HG03039 (cell line): ENCODE data around the gene GPR37.

Experiments
- ATAC-seq: cut with Tn5 transposase; IDR thresholded peaks from one replicate; pipeline ENCODE4 v1.9.1; 2021; ENCODE audit warnings: mild to moderate bottlenecking, moderate library complexity; ENCODE audit not compliant: unreplicated experiment

The GPR37 gene, protein sequence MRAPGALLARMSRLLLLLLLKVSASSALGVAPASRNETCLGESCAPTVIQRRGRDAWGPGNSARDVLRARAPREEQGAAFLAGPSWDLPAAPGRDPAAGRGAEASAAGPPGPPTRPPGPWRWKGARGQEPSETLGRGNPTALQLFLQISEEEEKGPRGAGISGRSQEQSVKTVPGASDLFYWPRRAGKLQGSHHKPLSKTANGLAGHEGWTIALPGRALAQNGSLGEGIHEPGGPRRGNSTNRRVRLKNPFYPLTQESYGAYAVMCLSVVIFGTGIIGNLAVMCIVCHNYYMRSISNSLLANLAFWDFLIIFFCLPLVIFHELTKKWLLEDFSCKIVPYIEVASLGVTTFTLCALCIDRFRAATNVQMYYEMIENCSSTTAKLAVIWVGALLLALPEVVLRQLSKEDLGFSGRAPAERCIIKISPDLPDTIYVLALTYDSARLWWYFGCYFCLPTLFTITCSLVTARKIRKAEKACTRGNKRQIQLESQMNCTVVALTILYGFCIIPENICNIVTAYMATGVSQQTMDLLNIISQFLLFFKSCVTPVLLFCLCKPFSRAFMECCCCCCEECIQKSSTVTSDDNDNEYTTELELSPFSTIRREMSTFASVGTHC

DNA sequence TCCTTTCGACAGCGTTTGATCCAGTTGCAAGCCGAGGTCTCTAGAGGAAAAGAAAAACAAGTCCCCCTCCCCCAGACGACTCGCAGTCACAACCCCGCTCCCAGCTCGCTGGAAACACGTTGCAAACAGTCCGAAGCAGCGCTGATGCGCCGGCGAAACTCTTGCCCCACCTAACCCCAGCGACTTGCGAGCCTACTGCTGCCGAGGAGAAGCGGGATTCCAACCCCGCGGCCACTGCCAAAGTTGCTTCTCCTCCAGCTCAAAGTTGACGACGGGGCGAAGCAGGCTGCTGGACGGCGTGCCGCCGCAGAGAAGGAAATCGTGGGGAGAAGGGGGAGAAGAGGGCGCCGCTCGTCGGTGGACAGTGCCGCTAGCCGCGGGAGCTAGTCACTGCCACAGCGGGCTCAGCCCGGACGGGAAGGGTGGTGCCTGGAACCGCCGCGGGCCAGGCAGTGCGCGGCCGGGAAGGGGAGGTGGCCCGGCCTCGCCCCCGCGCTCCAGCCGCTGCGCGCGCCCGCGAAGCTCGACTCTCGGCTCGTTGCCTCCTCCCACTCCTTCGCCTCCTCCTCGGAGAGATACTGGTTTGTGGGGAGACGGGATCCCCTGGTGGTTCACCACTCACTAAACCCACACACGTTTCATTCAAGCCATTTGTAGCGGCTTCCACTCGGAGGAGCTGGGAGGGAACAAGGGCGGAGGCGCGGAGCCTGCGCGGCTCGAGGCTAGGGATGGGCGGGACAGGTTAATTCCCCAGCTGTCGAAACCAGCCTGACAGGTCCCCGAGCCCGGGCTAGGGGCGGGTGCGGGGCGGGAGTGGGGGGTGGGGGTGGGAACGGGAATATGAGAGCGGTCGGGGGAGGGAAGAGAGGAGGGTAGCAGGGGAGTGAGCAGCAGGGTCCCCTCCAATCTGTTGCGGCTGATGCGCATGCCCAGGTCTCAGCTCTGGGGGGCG, at the start of gene GPR37:
Gene GPR37 (minus strand): TSS at position 392 of the 952 bp plus-strand sequence. CDS start 816 bp downstream, outside the sequence.
- peak; percentile 73 for ATAC-seq

DNA sequence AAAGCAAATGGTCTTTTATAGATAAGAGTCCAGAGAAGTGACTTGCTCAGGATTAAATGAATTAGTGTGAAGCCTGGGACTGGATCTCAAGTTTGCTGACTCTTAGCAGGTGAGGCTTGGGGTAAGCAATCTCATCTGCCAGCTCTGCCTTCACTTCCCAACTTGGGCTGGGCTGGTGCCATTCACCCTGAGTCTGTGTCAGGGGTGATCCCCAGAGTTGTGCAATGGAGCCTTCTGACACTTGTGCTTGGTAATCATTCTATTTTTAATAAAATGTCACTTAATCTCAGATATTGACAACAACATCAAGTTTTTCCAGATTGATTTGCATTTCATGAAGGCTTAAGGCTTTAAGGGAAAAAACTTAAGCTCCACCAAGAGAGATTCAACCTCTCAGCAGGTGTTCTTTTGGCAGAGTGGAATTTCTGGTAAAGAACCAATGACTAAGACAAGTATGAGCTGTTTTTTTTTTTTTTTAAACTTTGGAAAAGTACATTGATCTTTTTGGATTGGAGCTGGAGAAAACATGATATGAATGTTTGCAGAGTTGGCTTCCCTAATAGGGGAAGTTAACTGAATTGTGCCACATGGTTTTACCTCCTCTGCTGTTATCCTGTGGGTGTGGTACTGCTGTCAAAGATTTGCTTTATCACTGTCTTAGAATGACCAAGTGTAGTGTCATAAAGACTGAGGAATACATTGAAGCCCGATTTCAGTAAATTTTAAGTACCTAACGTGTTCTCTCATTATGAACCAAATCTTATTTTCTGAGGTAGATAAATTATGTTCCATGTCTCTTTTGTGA, 48.6 kb upstream of the GPR37 start:
- ATAC-seq: no peak

DNA sequence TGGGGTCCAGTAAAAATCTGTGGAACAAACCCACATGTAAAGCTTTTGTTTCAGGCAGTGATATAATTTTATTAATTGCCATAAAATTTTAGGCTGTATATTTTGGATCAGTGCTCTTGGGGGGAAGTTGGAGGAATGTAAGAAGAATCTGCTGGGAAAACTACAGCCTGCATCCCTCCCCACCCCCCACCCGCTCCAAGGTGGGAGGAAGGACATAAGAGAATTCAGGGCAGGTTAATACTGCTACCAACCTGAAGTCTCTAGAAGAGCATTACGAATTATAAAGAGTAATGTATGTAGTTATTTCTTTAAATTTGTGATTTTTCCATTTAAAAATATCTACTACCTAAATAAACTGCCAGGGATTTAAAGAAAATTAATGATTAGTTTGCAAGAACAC, 47.2 kb upstream of the GPR37 start:
- ATAC-seq: no peak

DNA sequence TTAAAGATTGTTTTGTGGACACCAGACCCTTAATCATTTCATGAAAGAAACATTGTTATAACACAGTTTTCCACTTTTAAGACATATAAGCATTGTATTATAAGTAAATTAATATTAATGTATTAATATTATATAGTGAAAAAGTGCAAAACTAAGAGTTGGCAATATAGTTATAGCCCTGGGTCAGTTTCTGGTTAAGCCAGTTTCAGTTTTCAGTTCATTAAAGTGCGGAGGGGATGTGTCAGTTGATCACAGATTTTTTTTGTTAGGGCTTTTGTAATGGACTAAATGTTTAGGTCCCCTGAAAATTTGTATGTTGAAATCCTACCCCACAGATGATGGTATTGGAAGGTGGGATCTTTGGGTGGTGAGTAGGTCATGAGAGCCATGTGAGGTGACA, 45.7 kb upstream of the GPR37 start:
- ATAC-seq: no peak

DNA sequence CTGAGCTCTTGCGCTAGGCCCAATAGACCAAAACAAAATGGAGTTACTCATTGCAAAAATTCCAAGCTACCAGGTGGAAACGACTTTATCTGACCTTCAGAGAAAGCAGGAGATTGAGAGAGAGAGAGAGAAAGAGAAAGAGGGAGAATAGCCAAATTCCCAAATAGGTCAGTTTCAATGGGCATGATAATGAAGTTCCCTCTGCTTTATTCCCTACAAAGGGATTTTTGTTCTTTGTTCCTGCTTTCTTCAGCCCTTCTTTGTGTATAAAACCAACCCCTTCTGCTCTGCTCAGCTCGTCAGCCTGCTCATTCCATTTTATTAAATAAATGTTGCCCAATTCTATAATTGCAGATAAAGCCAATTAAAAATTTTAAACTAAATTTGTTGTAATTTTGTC, 45.0 kb upstream of the GPR37 start:
- no peak for ATAC-seq

DNA sequence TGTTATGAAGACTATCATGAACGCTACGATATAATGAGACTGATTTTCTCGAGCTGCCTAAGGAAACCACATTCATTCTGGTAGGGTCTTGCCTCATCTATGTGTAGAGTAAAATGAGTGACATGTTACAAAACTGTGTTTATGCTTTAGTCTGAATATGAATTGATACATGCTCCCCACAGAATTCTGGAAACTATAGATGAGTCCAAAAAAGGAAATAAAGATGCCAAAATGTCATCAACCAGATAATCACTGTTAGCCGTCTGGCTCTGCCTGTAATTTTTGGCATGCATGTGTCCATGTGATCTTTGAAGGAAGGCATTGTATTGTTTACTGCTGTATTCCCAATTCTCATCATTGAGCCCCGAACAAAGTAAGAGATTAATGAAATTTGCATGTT, 42.6 kb upstream of the GPR37 start:
- no peak for ATAC-seq

DNA sequence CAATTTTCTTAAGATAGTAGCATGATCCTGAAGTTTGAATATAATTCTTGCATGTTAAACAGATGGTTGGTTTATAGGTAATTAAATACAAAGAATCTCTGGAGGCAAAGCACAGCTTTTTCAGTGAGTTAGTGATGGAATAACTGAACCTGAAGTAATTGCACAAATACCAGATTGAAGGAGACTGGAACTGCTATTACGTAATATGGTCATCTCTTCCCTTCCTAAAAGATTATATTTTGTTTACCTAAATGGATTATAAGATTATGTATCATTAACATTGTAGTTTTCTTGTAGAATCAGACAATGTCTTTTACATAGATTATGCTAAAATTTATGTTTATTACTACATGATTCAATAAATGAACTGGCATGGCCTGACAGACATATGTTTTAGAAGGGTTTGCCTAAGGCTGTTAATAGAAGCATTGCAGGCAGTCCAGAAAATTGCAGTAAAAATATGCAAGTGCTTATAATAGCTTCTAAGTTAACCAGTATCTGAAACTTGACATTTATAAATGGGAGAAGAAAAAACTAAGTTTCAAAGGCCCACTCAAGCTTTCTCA, 35.8 kb upstream of the GPR37 start:
- ATAC-seq: no peak

DNA sequence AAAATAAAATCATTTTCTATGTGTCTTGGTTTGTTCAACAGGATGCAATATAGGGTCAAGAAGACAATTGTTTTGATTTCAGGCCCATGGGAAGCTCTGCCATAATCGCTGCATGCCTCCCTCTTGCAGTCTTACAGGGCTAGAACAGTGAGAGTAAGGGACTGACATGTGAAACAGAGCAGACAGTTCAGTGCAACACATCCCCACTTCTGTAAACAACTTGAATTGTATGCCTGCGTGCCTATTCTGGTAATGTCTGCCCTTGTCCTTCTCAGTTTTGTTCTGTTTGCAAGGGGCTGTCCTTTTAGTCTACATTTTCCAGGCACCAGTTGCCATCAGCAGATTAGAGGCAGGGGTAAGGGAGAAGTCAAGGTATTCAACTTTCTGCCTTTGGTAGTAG, 34.8 kb upstream of the GPR37 start:
- ATAC-seq: no peak

DNA sequence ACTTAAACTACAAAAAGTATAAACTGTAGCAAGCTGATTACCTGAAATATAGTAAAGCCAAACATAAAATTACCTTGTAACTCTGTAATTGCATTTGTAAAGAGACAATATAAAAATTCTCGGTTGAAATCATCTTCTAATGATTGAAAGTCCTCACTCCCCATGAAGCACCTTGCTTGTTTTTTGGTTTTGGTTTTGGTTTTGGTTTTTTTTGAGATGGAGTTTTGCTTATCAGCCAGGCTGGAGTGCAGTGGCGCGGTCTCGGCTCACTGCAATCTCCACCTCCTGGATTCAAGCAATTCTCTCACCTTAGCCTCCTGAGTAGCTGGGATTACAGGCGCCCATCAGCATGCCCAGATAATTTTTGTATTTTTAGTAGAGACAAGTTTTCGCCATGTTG, 33.9 kb upstream of the GPR37 start:
- no peak for ATAC-seq

DNA sequence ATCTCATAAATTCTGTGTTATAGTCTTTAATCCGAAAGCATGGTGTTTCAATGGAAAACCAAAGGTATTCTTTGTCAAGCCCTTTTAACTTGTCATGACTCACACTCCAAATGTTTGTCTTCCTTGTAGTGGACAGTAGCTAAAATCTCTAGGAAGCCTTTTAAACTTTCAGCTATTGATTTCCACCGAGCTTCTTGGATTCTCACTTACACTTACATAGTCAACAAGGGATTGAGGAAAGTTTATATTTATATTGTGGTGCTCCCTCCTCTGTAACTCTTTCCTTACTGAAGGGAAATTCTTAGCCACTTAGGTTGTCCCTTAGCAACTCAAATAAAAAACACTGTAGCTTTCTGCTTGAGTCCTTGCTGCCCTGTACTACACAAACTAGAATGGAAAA, 31.2 kb upstream of the GPR37 start:
- ATAC-seq: no peak

DNA sequence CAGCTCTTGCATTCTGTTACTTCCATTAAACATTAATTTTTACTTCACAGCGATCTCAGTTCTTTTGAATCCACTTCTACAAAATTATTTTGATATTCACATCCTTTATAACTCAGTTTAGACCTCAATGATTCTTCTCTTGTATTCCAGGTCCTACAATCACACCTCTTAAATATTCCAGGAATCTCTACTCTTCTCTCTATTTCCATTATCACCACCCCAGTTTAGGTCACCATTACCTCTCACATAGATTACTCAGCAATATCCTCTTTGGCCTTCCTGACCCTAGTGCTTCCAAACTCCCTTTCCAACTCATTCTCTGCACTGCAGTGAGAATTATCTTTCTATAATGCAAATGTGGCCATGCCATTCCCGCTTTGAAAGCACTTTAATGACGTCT, 27.1 kb upstream of the GPR37 start:
- ATAC-seq: no peak

DNA sequence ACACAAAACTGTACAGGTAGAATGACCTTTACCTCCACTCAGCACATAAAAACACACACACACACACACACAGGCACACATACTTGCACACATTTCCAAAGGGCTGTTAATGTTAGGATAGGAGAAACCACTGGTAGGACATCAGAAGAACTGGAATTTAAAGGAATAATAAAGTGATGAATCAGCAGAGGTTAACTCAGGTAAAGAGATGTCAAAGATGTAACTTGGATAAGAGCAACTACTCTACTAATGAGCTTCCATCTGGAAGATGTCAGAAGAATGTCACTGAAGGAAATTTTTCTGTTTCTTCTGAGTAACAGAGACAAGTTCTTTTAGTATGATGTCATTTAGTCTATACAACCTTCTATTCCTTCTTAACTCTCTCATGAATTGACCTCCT, 26.4 kb upstream of the GPR37 start:
- ATAC-seq: no peak

DNA sequence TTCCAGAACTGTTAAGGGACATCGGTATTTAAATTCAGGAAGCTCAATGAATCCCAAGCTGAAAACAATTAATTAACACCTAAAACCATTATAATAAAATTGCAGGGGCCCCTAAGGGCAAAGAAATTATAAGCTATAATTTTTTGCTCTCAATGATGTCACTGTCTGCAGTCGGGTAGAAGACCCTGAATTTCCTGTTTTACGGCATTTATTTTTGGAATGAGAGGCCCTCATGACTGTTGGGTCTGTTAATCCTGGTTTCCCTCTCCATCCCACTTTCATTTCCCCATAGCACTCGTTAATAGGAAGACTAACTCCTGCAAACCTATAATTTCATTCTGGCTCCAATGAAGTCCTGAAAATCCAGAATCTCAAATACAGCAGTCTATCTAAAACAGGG, 25.8 kb upstream of the GPR37 start:
- ATAC-seq: no peak

DNA sequence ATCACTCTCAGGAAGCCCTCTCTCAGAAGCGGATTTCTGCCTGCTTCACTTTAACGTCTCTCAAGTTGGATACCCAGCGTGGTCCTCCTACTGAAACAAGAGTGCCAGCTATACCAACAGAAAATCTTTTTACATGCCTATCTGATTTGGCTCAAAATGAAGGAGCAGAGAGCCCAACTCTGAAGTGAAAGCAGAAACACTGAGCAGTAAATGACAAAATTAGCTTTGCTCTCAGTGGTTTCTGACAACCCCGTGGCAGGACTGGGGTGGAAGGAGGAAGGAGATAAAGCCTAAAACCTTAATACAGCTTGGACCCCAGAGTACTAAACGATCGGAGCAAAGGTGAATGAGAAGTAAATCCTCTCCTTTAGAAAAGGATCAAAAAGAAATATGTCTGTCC, 25.1 kb upstream of the GPR37 start:
- no peak for ATAC-seq

DNA sequence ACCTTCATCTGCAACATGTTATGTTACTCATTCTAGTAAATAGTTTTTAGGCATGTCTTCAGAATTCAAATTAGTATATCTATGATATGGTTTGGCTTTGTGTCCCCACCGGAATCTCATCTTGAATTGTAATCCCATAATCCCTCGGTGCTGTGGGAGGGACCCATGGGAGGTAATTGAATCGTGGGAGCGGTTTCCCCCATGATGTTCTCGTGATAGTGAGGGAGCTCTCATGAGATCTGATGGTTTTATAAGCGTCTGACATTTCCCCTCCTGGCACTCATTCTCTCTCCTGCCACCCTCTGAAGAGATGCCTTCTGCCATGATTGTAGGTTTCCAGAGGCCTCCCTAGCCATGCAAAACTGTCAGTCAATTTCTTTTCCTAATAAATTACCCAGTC, 20.4 kb upstream of the GPR37 start:
- no peak for ATAC-seq

DNA sequence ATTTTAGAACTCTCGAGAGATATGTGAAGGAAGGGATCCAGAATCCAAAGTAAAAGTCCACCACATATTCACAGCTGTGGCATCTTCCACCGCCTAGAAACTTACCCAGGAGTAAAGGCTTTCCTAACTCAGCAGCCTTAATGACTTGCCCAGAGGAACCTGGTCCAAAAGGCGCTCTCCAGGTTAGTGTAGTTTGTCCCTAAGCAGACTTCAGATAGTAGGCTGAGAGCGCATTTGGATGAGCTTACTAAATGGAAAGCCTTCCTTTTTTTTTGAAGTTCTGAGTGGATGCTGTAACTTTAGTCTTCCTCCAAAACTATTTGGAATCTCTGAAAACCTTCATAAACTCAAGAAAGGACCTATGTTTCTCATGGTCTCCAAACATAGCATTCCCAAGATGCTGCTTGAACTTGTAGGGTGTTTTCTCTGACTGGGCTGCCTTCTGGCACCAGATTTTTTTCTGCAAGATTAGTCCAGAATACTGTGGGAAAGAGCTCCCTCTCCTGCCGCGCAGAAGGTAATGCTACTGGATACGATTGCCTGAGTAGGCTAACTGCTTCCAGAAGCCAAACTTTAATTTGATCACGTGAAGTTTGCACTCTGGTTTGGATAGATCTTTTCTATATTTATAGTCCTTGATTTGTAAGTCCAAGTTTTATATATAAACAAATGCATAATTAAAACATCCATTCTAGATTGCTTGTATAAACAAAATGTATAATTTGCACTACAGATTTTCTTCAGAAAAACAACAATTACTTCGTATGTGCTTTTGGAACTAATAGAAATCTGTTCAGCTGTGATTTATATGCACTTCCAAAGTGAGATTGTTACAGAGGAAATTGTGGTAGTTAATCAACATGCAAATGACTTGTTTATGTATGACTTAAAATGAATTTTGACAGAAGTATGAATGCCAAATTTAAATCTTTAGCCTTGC, 19.6 kb upstream of the GPR37 start:
- ATAC-seq: no peak

DNA sequence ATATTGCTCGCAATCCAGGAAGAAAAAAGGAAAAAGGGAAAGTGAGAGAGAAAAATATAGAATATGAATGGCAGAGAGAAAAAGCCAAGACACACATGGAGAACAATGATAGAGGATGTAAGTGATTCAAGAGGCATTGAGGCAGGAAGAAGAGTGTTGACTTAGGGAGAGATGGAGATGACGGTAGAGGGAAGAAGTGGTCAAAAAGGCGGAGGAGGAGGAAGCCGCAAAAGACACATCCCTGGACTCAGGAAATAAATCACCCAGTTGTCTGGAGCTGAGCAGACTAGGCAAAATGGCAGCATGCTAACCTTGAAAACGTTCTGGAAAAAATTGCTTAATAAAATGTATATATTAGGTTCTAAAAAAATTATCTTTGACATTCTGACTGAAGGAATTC, 17.7 kb upstream of the GPR37 start:
- no peak for ATAC-seq

DNA sequence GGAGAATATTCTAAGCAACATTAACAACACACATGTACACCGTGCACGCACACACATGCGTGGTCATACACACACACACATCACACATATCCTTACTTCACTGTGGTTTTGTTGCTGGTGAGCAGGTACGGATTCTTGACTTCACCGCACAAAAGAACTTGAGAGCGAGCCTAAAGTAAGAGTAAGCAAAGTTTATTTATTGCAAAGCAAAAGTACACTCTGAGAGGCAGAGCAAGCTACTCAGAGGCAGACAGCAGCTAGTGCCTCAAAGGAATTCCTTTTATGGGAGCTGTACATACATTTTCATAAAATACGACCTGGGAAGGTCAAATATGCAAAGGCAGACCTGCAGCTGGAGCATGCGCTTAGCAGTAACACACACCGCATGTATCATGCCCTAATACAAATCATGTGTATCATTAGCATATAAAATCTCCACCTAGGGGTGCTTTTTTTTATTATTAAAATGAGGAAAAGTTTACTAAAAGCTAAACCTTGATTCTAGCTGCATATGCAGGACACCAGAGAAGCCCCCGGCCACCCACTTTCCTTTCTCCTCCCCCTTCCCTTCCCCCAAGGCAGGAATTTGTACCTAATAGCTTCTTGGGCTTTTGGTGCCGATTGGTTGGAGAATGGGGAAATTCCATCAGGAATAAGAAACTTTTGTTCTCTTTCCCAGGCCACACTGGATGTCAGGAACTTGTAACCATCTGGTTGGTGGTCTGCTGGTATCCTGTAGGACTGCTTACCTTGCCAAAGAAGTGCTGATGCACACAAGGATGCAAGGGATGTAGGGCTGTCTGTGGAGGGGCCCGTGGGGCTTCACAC, 16.5 kb upstream of the GPR37 start:
- ATAC-seq: no peak
